GM12865 (cell line): Measurements from ENCODE around the gene TWSG1.
A peak's percentile ranks its signal among the peaks of the same experiment; 100 is the strongest.

Experiments used
- DNase-seq: peaks from one replicate; pipeline ENCODE4 v3.0.0; 2010; ENCODE audit warnings: low read depth
- H3K4me3 ChIP-seq: 2 replicates; pipeline ENCODE4 v1.5.1; 2011; ENCODE audit warnings: mild to moderate bottlenecking, low read depth, low read length, control low read depth
- CTCF ChIP-seq: IDR thresholded peaks from 2 replicates; pipeline ENCODE4 v1.5.1; 2011; ENCODE audit warnings: low read length, control low read depth, low read depth, inconsistent platforms; ENCODE audit not compliant: insufficient read depth; ENCODE audit errors: missing control alignments

TWSG1 gene

GRCh38 chr18:9334973-9335696 lies 562 bp downstream of the TWSG1 start:
- peak overlapping the region; percentile 65 for H3K4me3 ChIP-seq
- peak; percentile 67 for DNase-seq
- no peak for TF ChIP-seq CTCF

DNA sequence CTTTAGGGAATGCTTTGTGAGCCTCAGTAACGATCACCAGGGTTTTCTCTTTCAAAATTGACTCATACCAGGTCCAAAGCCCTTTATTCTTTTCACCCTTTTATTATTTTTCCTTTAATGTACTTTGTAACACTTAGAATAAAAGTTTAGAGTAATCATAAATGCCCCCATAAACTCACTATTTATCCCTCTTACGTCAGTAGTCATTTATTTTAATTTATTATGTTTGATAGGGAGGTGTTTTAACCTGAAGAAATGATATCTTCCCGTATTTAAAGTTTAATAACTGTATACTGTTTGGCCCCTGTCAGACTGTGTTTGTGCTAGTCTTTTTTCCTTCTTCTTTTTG lies 1.1 kb downstream of the TWSG1 start:
- TF ChIP-seq CTCF, result no peak
- H3K4me3 ChIP-seq, result peak overlapping the region; percentile 65
- no peak for DNase-seq

GRCh38 chr18:9336827-9337226 lies 2.3 kb downstream of the TWSG1 start:
- H3K4me3 ChIP-seq, result peak overlapping the region; percentile 65; the same call in 1 of the 2 replicates
- no peak for DNase-seq
- no peak for TF ChIP-seq CTCF

DNA sequence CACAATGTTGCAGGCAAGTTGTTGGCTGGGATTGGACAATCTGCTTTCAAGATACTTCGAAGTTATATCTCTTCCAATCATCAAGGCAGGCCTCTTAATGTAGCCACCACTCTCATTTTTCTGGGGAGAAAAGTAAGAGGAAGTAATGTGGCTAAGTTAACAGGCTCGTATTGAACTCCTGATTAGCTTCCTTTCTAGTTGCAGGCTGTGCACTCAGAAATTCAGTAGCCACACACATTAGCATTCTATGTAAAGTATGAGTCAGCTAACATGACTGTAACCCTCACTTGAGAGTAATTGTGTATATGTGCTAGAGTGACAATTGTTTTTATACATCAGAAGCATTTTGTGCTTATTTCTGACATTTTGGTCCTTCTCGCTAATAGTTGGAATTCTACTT lies 3.3 kb downstream of the TWSG1 start:
- H3K4me3 ChIP-seq, result no peak overlapping the region
- peak; percentile 39 for DNase-seq
- TF ChIP-seq CTCF, result no peak

DNA sequence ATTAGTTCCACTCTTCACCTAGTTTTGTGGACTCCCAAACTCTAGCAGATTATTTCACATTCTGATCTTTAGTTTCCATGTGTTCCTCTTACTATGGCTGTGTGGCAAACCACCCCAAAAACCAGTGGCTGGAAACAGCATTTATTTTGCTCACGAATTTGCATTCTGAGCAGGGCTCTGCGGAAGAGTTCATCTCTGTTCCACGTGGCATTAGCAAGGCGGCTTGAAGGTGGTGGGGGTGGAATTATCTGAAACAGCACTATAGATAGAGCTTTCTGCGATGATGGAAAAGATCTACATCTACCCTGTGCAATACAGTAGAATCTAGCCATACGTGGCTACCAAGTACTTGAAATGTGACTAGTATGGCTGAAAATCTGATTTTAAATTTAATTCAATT lies 5.9 kb downstream of the TWSG1 start:
- TF ChIP-seq CTCF, result no peak
- no peak overlapping the region for H3K4me3 ChIP-seq
- no peak for DNase-seq

GRCh38 chr18:9343577-9343976 lies 9.0 kb downstream of the TWSG1 start:
- no peak for TF ChIP-seq CTCF
- DNase-seq, result no peak
- H3K4me3 ChIP-seq, result no peak overlapping the region

DNA sequence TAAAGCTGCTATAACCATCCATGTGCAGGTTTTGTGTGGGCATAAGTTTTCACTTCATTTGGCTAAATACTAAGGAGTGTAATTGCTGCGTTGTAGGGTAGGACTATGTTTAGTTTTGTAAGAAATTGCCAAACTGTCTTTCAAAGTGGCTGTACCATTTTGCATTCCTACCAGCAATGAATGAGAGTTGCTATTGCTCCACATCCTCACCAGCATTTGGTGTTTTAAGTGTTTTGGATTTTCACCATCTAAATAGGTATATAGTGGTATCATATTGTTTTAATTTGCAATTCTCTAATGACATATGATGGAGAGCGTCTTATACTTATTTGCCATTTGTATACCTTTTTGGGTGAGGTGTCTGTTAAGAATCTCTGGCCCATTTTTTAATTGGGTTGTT lies 12.2 kb downstream of the TWSG1 start:
- DNase-seq, result no peak
- no peak overlapping the region for H3K4me3 ChIP-seq
- TF ChIP-seq CTCF, result no peak
